Liver (tissue), 9 donors: ENCODE results near the gene LHX8. TPM values are rescaled to one million over a fixed set of nuclear protein-coding genes. Genes with fewer than 3 reads are reported as not detected.

Experiments used
- DNase-seq: peaks from one replicate; pipeline ENCODE4 v3.0.0-alpha.2; 2017; ENCODE audit warnings: low spot score
- H3K27ac ChIP-seq, 2 donors: one replicate each; pipeline ENCODE4 v1.7.0; 2013; ENCODE audit warnings: inconsistent platforms in 2 of 2, low read length in 2 of 2, control low read depth in 1 of 2, low read depth in 1 of 2, mild to moderate bottlenecking in 1 of 2
- H3K27me3 ChIP-seq, 4 donors: one replicate each; pipeline versions ENCODE4 v1.6.1 to v1.7.0; 2013; ENCODE audit warnings: low read length in 3 of 4, inconsistent platforms in 1 of 4, mild to moderate bottlenecking in 1 of 4, moderate library complexity in 1 of 4; ENCODE audit not compliant: control insufficient read depth in 4 of 4, insufficient read depth in 4 of 4
- H3K36me3 ChIP-seq, 4 donors: one replicate each; pipeline versions ENCODE4 v1.6.1 to v1.7.0; 2013; ENCODE audit warnings: low read length in 3 of 4, mild to moderate bottlenecking in 3 of 4, low read depth in 1 of 4, moderate library complexity in 1 of 4; ENCODE audit not compliant: control insufficient read depth in 4 of 4, insufficient read depth in 3 of 4
- H3K4me1 ChIP-seq, 4 donors: one replicate each; pipeline versions ENCODE4 v1.6.1 to v1.7.0; 2013; ENCODE audit warnings: low read length in 3 of 4, mild to moderate bottlenecking in 3 of 4, moderate library complexity in 1 of 4; ENCODE audit not compliant: control insufficient read depth in 4 of 4, insufficient read depth in 4 of 4
- H3K4me3 ChIP-seq, 3 donors: one replicate each; pipeline versions ENCODE4 v1.6.1 to v1.7.0; 2013; ENCODE audit warnings: low read length in 3 of 3, control low read depth in 1 of 3, low read depth in 1 of 3, mild to moderate bottlenecking in 1 of 3
- H3K9ac ChIP-seq, 2 donors: one replicate each; pipeline ENCODE4 v1.7.0; 2013; ENCODE audit warnings: low read length in 2 of 2, mild to moderate bottlenecking in 2 of 2, moderate library complexity in 2 of 2, control low read depth in 1 of 2, low read depth in 1 of 2
- H3K9me3 ChIP-seq, 4 donors: one replicate each; pipeline versions ENCODE4 v1.6.1 to v1.7.0; 2013; ENCODE audit warnings: low read length in 3 of 4; ENCODE audit not compliant: control insufficient read depth in 4 of 4
- CTCF ChIP-seq: fragments of 150-350 bp; IDR thresholded peaks from 2 replicates; pipeline ENCODE4 v1.5.1; 2017; ENCODE audit warnings: improper control_type of control experiment, low read depth, low read length; ENCODE audit not compliant: missing input control
- EGR1 ChIP-seq, 2 donors: IDR thresholded peaks; 2 replicates each; pipeline ENCODE4 v1.6.1; 2016 to 2018; ENCODE audit warnings: antibody characterized with exemption in 2 of 2, low read depth in 2 of 2
- FOXA1 ChIP-seq: IDR thresholded peaks from 2 replicates; pipeline ENCODE4 v1.6.1; 2016; ENCODE audit warnings: antibody characterized with exemption
- GABPA ChIP-seq, 2 donors: IDR thresholded peaks in 1 of 2; conservative IDR thresholded peaks in 1 of 2; 2 replicates each; pipeline ENCODE4 v1.6.1; 2016; ENCODE audit warnings: antibody characterized with exemption in 2 of 2, mild to moderate bottlenecking in 1 of 2, moderate library complexity in 1 of 2
- HNF4A ChIP-seq, 2 donors: conservative IDR thresholded peaks; 2 replicates each; pipeline ENCODE4 v1.6.1; 2016; ENCODE audit warnings: antibody characterized with exemption in 2 of 2, mild to moderate bottlenecking in 2 of 2
- JUND ChIP-seq, 2 donors: IDR thresholded peaks; 2 replicates each; pipeline ENCODE4 v1.6.1; 2016; ENCODE audit warnings: antibody characterized with exemption in 2 of 2
- MAX ChIP-seq: IDR thresholded peaks from 2 replicates; pipeline ENCODE4 v1.6.1; 2016; ENCODE audit warnings: antibody characterized with exemption
- REST ChIP-seq: IDR thresholded peaks from 2 replicates; pipeline ENCODE4 v1.6.1; 2016; ENCODE audit warnings: antibody characterized with exemption, mild to moderate bottlenecking
- SP1 ChIP-seq: IDR thresholded peaks from 2 replicates; pipeline ENCODE4 v1.6.1; 2018; ENCODE audit warnings: antibody characterized with exemption, mild to moderate bottlenecking
- TAF1 ChIP-seq: conservative IDR thresholded peaks from 2 replicates; pipeline ENCODE4 v1.6.1; 2016; ENCODE audit warnings: antibody characterized with exemption, mild to moderate bottlenecking
- YY1 ChIP-seq: IDR thresholded peaks from 2 replicates; pipeline ENCODE4 v1.6.1; 2016; ENCODE audit warnings: antibody characterized with exemption, mild to moderate bottlenecking
- ZBTB33 ChIP-seq: IDR thresholded peaks from 2 replicates; pipeline ENCODE4 v1.6.1; 2016; ENCODE audit warnings: antibody characterized with exemption
- WGBS: extraction: QIAGEN DNeasy Blood & Tissue Kit; methylation state at CpG from one replicate; pipeline ENCODE4 v1.1.7; 2013; 5-methylcytosine and 5-hydroxymethylcytosine counted together
- polyA plus RNA-seq, 2 donors: library from polyadenylated mRNA; stranded (reverse) in 1 of 2; unstranded in 1 of 2; fragments of 200-250 nt in 1 of 2; fragments of >200 nt in 1 of 2; fragmentation: Nextera tagmentation in 1 of 2; extraction: Ambion mirVana in 1 of 2; gene quantifications; one replicate each; pipeline versions ENCODE4 v1.2.1 to v1.2.3, GENCODE V29; 2013 to 2015
- total RNA-seq, 2 donors: library from RNA; depleted of rRNA; stranded (reverse); fragments of >200 nt; gene quantifications; one replicate each; pipeline ENCODE4 v1.2.3, GENCODE V29; 2014
- donor health status: healthy.
- donor health status: healthy.
- donor health status: healthy.
- donor health status: healthy.
- donor health status: healthy.

LHX8 gene
- total and polyA plus RNA-seq, 4 donors: not detected

- DNase-seq: no peak
- H3K27ac ChIP-seq: no peak overlapping the region
- no peak for TF ChIP-seq HNF4A (conservative IDR thresholded peaks at IDR 0.05)
- TF ChIP-seq EGR1 (IDR thresholded peaks at IDR 0.05; ENCODE audit: low read depth in 2 of 2): no peak
- TF ChIP-seq ZBTB33: no peak
- TF ChIP-seq REST: no peak
- no peak for TF ChIP-seq GABPA (IDR thresholded peaks at IDR 0.05 in 1 of 2, conservative IDR thresholded peaks at IDR 0.05 in 1 of 2)
- no peak for TF ChIP-seq CTCF
- TF ChIP-seq JUND (IDR thresholded peaks at IDR 0.05): no peak
- TF ChIP-seq MAX: no peak
- no peak for TF ChIP-seq YY1
- no peak for TF ChIP-seq FOXA1
- no peak for TF ChIP-seq SP1
- H3K27me3 ChIP-seq: no peaks in the 10 kb centered on the region
- H3K36me3 ChIP-seq: no peaks in the 10 kb centered on the region
- peaks cover 0 to 6% (median 0%) of the 10 kb centered on the region in 4 donors for H3K9me3 ChIP-seq
- no peaks in the 10 kb centered on the region for H3K4me1 ChIP-seq
- no peak overlapping the region for H3K4me3 ChIP-seq
- WGBS: 31% methylated on average over 1 of the region's 1 CpG
- H3K9ac ChIP-seq: no peak overlapping the region
Measured at GRCh38 chr1:75085931-75086330, 48.3 kb upstream of the LHX8 start.

- Histone ChIP-seq H3K4me1 (no peaks in the 10 kb centered on the region), H3K9me3 (peaks cover 0 to 6% (median 0%) of the 10 kb centered on the region in 4 donors), H3K27ac (no peak overlapping the region), H3K4me3 (no peak overlapping the region), H3K27me3 (no peaks in the 10 kb centered on the region), H3K9ac (no peak overlapping the region), H3K36me3 (no peaks in the 10 kb centered on the region)
- 88% methylated on average over 2 of the region's 2 CpGs for WGBS
- DNase-seq: no peak
- no peak for TF ChIP-seq TAF1
Measured at GRCh38 chr1:75087278-75087677, 46.9 kb upstream of the LHX8 start.
